Chondrocyte (in vitro differentiated cells): ENCODE data around the gene EFCAB12. TPM values are rescaled to one million over a fixed set of nuclear protein-coding genes. Genes with fewer than 3 reads are reported as not detected.

Experiments
- DNase-seq: peaks from one replicate; pipeline ENCODE4 v3.0.0; 2021; ENCODE audit warnings: mixed read lengths, low spot score
- H3K27ac Mint-ChIP-seq: one replicate; pipeline ENCODE4 v1.8.0; 2021; ENCODE audit warnings: mild to moderate bottlenecking, moderate library complexity, mixed read lengths; ENCODE audit not compliant: unreplicated experiment
- H3K27me3 Mint-ChIP-seq: 2 replicates; pipeline ENCODE4 v1.8.0; 2021; ENCODE audit warnings: low read depth, mixed read lengths
- H3K36me3 Mint-ChIP-seq: 2 replicates; pipeline ENCODE4 v1.8.0; 2021; ENCODE audit warnings: low read depth, mixed read lengths
- H3K4me1 Mint-ChIP-seq: 2 replicates; pipeline ENCODE4 v1.8.0; 2021; ENCODE audit warnings: low read depth, mild to moderate bottlenecking, mixed read lengths
- H3K4me3 Mint-ChIP-seq: one replicate; pipeline ENCODE4 v1.8.0; 2021; ENCODE audit warnings: mild to moderate bottlenecking, moderate library complexity, mixed read lengths; ENCODE audit not compliant: unreplicated experiment
- H3K9me3 Mint-ChIP-seq: 2 replicates; pipeline ENCODE4 v1.8.0; 2021; ENCODE audit warnings: low read depth, mixed read lengths
- total RNA-seq: library from RNA; stranded (reverse); gene quantifications from 3 replicates; pipeline ENCODE4 v1.2.1, GENCODE V29; 2021
- TF ChIP-seq, protein P1 (sequence below): fragments of 200-600 bp; sonication (generic); IDR thresholded peaks from 2 replicates; pipeline ENCODE4 v1.5.0; 2021; ENCODE audit warnings: antibody characterized with exemption, mild to moderate bottlenecking, moderate library complexity

EFCAB12 gene
- total RNA-seq, 1 donor from 2014 or later: not detected

DNA sequence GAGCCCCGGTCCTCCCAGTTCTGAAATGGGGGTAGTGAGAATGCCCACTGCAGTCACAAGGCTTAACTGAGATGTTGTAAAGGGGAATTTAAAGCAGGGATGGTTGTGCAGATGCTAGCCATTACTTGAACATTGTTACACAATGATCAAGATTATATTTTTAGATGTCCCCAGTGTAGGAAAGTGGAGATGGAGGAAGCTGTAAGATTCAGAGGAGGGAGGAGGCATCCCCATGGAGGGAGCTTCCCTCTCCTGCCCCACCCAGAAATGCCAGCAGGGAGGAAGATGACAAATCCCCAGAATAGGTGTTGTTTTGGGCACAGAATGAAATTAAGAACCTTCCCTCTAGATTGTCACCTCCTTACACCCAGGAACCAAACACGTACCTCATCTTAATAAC lies 46.1 kb downstream of the EFCAB12 start:
- TF ChIP-seq, protein P1, sequence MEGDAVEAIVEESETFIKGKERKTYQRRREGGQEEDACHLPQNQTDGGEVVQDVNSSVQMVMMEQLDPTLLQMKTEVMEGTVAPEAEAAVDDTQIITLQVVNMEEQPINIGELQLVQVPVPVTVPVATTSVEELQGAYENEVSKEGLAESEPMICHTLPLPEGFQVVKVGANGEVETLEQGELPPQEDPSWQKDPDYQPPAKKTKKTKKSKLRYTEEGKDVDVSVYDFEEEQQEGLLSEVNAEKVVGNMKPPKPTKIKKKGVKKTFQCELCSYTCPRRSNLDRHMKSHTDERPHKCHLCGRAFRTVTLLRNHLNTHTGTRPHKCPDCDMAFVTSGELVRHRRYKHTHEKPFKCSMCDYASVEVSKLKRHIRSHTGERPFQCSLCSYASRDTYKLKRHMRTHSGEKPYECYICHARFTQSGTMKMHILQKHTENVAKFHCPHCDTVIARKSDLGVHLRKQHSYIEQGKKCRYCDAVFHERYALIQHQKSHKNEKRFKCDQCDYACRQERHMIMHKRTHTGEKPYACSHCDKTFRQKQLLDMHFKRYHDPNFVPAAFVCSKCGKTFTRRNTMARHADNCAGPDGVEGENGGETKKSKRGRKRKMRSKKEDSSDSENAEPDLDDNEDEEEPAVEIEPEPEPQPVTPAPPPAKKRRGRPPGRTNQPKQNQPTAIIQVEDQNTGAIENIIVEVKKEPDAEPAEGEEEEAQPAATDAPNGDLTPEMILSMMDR: no peak
- H3K4me1 Mint-ChIP-seq: peaks cover 6% of the 10 kb centered on the region
- no peak overlapping the region for H3K27ac Mint-ChIP-seq
- no peaks in the 10 kb centered on the region for H3K9me3 Mint-ChIP-seq
- H3K4me3 Mint-ChIP-seq: no peak overlapping the region
- no peaks in the 10 kb centered on the region for H3K27me3 Mint-ChIP-seq
- peaks cover 2% of the 10 kb centered on the region for H3K36me3 Mint-ChIP-seq
- no peak for DNase-seq

DNA sequence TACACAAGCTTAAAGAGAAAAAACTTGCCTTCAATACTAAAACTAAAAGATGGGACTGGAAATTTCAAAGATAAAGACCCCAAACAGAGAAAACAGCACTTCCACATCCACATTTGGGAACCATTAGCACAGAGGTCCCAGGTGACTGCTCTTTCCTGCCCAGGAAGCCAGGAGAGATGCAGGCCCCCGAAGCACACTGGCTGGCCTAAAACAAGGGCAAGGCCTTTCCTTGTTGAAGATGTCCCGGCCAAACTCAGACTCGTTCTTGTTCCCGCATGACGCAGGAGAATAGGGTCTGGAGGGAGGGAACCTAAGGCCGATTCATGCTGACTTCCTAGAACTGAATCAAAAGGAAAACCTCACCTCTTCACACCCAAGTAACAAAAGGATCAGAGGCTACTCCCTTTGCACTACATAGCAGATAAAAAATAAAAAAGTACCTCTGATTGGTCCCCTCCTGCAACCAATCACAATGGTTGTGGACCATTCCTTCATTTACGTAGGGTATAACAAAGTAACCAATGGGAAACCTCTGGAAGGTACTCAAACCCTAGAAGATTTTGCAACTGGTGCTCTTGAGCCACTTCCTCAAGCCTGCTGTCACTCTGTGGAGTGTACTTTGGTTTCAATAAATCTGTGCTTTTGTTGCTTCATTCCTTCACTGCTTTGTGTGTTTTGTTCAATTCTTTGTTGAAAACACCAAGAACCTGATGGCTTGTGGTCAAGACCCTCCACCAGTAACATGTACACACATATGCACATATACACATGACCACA lies 48.7 kb downstream of the EFCAB12 start:
- TF ChIP-seq, protein P1: no peak
- no peak for DNase-seq
- Mint-ChIP-seq H3K4me1 (peaks cover 6% of the 10 kb centered on the region), H3K27me3 (no peaks in the 10 kb centered on the region), H3K4me3 (no peak overlapping the region), H3K9me3 (no peaks in the 10 kb centered on the region), H3K36me3 (no peaks in the 10 kb centered on the region), H3K27ac (no peak overlapping the region)

- TF ChIP-seq, protein P1: no peak
- Mint-ChIP-seq H3K36me3 (no peaks in the 10 kb centered on the region), H3K9me3 (no peaks in the 10 kb centered on the region), H3K4me3 (no peak overlapping the region), H3K27ac (no peak overlapping the region), H3K4me1 (peaks cover 6% of the 10 kb centered on the region), H3K27me3 (no peaks in the 10 kb centered on the region)
- no peak for DNase-seq
Measured at GRCh38 chr3:129378949-129379348, 49.5 kb downstream of the EFCAB12 start.

DNA sequence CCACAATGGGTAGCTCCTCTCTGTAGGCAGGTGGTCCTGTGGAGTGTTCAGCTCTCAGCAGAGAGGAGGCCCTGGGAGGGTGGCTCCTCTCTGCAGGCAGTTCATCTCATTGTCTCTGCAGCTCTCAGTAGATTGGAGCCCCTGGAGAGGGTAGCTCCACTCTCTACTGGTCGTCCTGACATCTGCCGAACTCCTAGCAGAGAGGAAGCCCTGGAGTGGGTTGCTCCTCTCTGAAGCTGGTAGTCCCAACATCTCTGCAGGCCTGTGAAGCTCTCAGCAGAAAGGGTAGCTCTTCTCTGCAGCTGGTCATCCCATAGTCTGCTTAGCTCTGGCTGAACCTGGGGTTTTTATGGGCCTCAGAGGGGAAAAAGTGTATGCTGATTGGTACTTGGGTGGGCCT lies 50.8 kb downstream of the EFCAB12 start:
- Mint-ChIP-seq H3K27ac (no peak overlapping the region), H3K4me3 (no peak overlapping the region), H3K27me3 (no peaks in the 10 kb centered on the region), H3K9me3 (no peaks in the 10 kb centered on the region), H3K4me1 (peaks cover 5% of the 10 kb centered on the region), H3K36me3 (no peaks in the 10 kb centered on the region)
- no peak for DNase-seq
- TF ChIP-seq, protein P1: no peak

GRCh38 chr3:129375099-129375498 lies 53.3 kb downstream of the EFCAB12 start:
- no peaks in the 10 kb centered on the region for H3K36me3 Mint-ChIP-seq
- no peak overlapping the region for H3K4me3 Mint-ChIP-seq
- no peak for DNase-seq
- no peak overlapping the region for H3K27ac Mint-ChIP-seq
- H3K27me3 Mint-ChIP-seq: no peaks in the 10 kb centered on the region
- H3K9me3 Mint-ChIP-seq: no peaks in the 10 kb centered on the region
- H3K4me1 Mint-ChIP-seq: no peaks in the 10 kb centered on the region
- TF ChIP-seq, protein P1: no peak
